Measurements from ENCODE around the gene PLAC9.

PLAC9 gene

GRCh38 chr10:80160361-80161320, 28.1 kb downstream of the PLAC9 start:
- no peak for DNase-seq (ENCODE audit: low read depth)

GRCh38 chr10:80161321-80162083, 29.0 kb downstream of the PLAC9 start:
- DNase-seq (ENCODE audit: low read depth) = no peak

- DNase-seq (ENCODE audit: low read depth) = no peak
Measured at GRCh38 chr10:80163741-80164341, 31.3 kb downstream of the PLAC9 start.

- no peak for DNase-seq (ENCODE audit: low read depth)
Measured at GRCh38 chr10:80164596-80164995, 32.1 kb downstream of the PLAC9 start.

GRCh38 chr10:80165173-80165572, 32.6 kb downstream of the PLAC9 start:
- DNase-seq (ENCODE audit: low read depth) = no peak

GRCh38 chr10:80166581-80167470, 34.3 kb downstream of the PLAC9 start:
- no peak for DNase-seq (ENCODE audit: low read depth)

GRCh38 chr10:80167471-80168161, 35.1 kb downstream of the PLAC9 start:
- no peak for DNase-seq (ENCODE audit: low read depth)

- DNase-seq (ENCODE audit: low read depth) = no peak
Measured at GRCh38 chr10:80168162-80168511, 35.6 kb downstream of the PLAC9 start.

- DNase-seq (ENCODE audit: low read depth) = no peak
Measured at GRCh38 chr10:80168679-80169380, 36.3 kb downstream of the PLAC9 start.

GRCh38 chr10:80170026-80170425, 37.5 kb downstream of the PLAC9 start:
- DNase-seq (ENCODE audit: low read depth) = no peak

GRCh38 chr10:80170641-80171040, 38.1 kb downstream of the PLAC9 start:
- no peak for DNase-seq (ENCODE audit: low read depth)

GRCh38 chr10:80171248-80171660, 38.7 kb downstream of the PLAC9 start:
- no peak for DNase-seq (ENCODE audit: low read depth)

- DNase-seq (ENCODE audit: low read depth) = no peak
Measured at GRCh38 chr10:80172896-80173295, 40.4 kb downstream of the PLAC9 start.

- no peak for DNase-seq (ENCODE audit: low read depth)
Measured at GRCh38 chr10:80173466-80173865, 40.9 kb downstream of the PLAC9 start.

- no peak for DNase-seq (ENCODE audit: low read depth)
Measured at GRCh38 chr10:80174641-80175395, 42.3 kb downstream of the PLAC9 start.

- DNase-seq (ENCODE audit: low read depth) = no peak
Measured at GRCh38 chr10:80176526-80176925, 44.0 kb downstream of the PLAC9 start.

GRCh38 chr10:80177781-80178636, 45.5 kb downstream of the PLAC9 start:
- DNase-seq (ENCODE audit: low read depth) = no peak

- no peak for DNase-seq (ENCODE audit: low read depth)
Measured at GRCh38 chr10:80182986-80183385, 50.5 kb downstream of the PLAC9 start.

- DNase-seq (ENCODE audit: low read depth) = no peak
Measured at GRCh38 chr10:80183436-80183835, 50.9 kb downstream of the PLAC9 start.

Measured in CMK (cell line).